IgD-negative memory B cell (primary cell): ENCODE data around the gene ANKDD1B. TPM values are rescaled to one million over a fixed set of nuclear protein-coding genes. Genes with fewer than 3 reads are reported as not detected.

Experiments used
- H3K27ac Mint-ChIP-seq, 3 donors: one replicate each; pipeline ENCODE4 v1.8.0; 2020 to 2022; ENCODE audit warnings: mild to moderate bottlenecking in 3 of 3, mixed read lengths in 3 of 3, moderate library complexity in 1 of 3
- H3K27me3 Mint-ChIP-seq: one replicate; pipeline ENCODE4 v1.8.0; 2021; ENCODE audit warnings: mixed read lengths
- H3K36me3 Mint-ChIP-seq: one replicate; pipeline ENCODE4 v1.8.0; 2020; ENCODE audit warnings: mild to moderate bottlenecking, mixed read lengths
- H3K4me1 Mint-ChIP-seq, 3 donors: one replicate each; pipeline ENCODE4 v1.8.0; 2020 to 2022; ENCODE audit warnings: mixed read lengths in 3 of 3, mild to moderate bottlenecking in 1 of 3
- H3K4me3 Mint-ChIP-seq, 4 donors: one replicate each; pipeline ENCODE4 v1.8.0; 2020 to 2022; ENCODE audit warnings: mild to moderate bottlenecking in 4 of 4, mixed read lengths in 4 of 4, moderate library complexity in 3 of 4
- H3K9me3 Mint-ChIP-seq, 3 donors: one replicate each; pipeline ENCODE4 v1.8.0; 2020 to 2021; ENCODE audit warnings: mixed read lengths in 3 of 3, mild to moderate bottlenecking in 1 of 3
- polyA plus RNA-seq: library from polyadenylated mRNA; unstranded; fragments of 300-500 nt; fragmentation: Illumina TruSeq; gene quantifications from one replicate; pipeline ENCODE4 v1.2.3, GENCODE V29; 2021

ANKDD1B gene
- polyA plus RNA-seq, 1 donor from 2014 or later = 0.15 TPM

GRCh38 chr5:75662061-75662460 lies 50.8 kb downstream of the ANKDD1B start:
- peaks cover 2% of the 10 kb centered on the region for H3K27me3 Mint-ChIP-seq
- H3K27ac Mint-ChIP-seq = no peak overlapping the region
- H3K4me3 Mint-ChIP-seq = no peak overlapping the region
- no peaks in the 10 kb centered on the region for H3K9me3 Mint-ChIP-seq
- peaks cover 0 to 2% (median 0%) of the 10 kb centered on the region in 3 donors for H3K4me1 Mint-ChIP-seq
- no peaks in the 10 kb centered on the region for H3K36me3 Mint-ChIP-seq

GRCh38 chr5:75663579-75664284 lies 52.5 kb downstream of the ANKDD1B start:
- Mint-ChIP-seq H3K4me3 (no peak overlapping the region), H3K9me3 (no peaks in the 10 kb centered on the region), H3K36me3 (no peaks in the 10 kb centered on the region), H3K4me1 (peaks cover 0 to 6% (median 0%) of the 10 kb centered on the region in 3 donors), H3K27me3 (no peaks in the 10 kb centered on the region), H3K27ac (no peak overlapping the region)

- no peak overlapping the region for H3K4me3 Mint-ChIP-seq
- no peaks in the 10 kb centered on the region for H3K9me3 Mint-ChIP-seq
- peaks cover 0 to 13% (median 2%) of the 10 kb centered on the region in 3 donors for H3K4me1 Mint-ChIP-seq
- no peak overlapping the region for H3K27ac Mint-ChIP-seq
- H3K36me3 Mint-ChIP-seq = no peaks in the 10 kb centered on the region
- no peaks in the 10 kb centered on the region for H3K27me3 Mint-ChIP-seq
These were observed 53.7 kb downstream of the ANKDD1B start for GRCh38 chr5:75664979-75665378.

- no peak overlapping the region for H3K27ac Mint-ChIP-seq
- H3K27me3 Mint-ChIP-seq = no peaks in the 10 kb centered on the region
- no peaks in the 10 kb centered on the region for H3K9me3 Mint-ChIP-seq
- H3K4me3 Mint-ChIP-seq = no peak overlapping the region
- no peaks in the 10 kb centered on the region for H3K36me3 Mint-ChIP-seq
- peaks cover 0 to 11% (median 2%) of the 10 kb centered on the region in 3 donors for H3K4me1 Mint-ChIP-seq
These were observed 55.5 kb downstream of the ANKDD1B start for GRCh38 chr5:75666801-75667200.

- H3K9me3 Mint-ChIP-seq = no peaks in the 10 kb centered on the region
- H3K4me1 Mint-ChIP-seq = peaks cover 0 to 11% (median 2%) of the 10 kb centered on the region in 3 donors
- no peak overlapping the region for H3K4me3 Mint-ChIP-seq
- H3K27ac Mint-ChIP-seq = no peak overlapping the region
- no peaks in the 10 kb centered on the region for H3K27me3 Mint-ChIP-seq
- no peaks in the 10 kb centered on the region for H3K36me3 Mint-ChIP-seq
These were observed 56.3 kb downstream of the ANKDD1B start for GRCh38 chr5:75667586-75667985.

- peak overlapping the region in 3 of 4 donors; percentile 79 to 88 (median 81) for H3K4me3 Mint-ChIP-seq
- no peaks in the 10 kb centered on the region for H3K9me3 Mint-ChIP-seq
- H3K36me3 Mint-ChIP-seq = peaks cover 3% of the 10 kb centered on the region
- H3K4me1 Mint-ChIP-seq = peaks cover 0 to 11% (median 2%) of the 10 kb centered on the region in 3 donors
- no peak overlapping the region for H3K27ac Mint-ChIP-seq
- no peaks in the 10 kb centered on the region for H3K27me3 Mint-ChIP-seq
These were observed 57.2 kb downstream of the ANKDD1B start for GRCh38 chr5:75668445-75668844.

GRCh38 chr5:75668977-75669689 lies 57.9 kb downstream of the ANKDD1B start:
- H3K4me1 Mint-ChIP-seq = peaks cover 0 to 11% (median 2%) of the 10 kb centered on the region in 3 donors
- peaks cover 4% of the 10 kb centered on the region for H3K36me3 Mint-ChIP-seq
- peak overlapping the region in 1 of 3 donors; percentile 83 for H3K27ac Mint-ChIP-seq
- H3K27me3 Mint-ChIP-seq = no peaks in the 10 kb centered on the region
- peak overlapping the region; percentile 23 to 88 (median 80) for H3K4me3 Mint-ChIP-seq
- no peaks in the 10 kb centered on the region for H3K9me3 Mint-ChIP-seq

GRCh38 chr5:75670577-75670976 lies 59.3 kb downstream of the ANKDD1B start:
- no peak overlapping the region for H3K27ac Mint-ChIP-seq

GRCh38 chr5:75671506-75671905 lies 60.3 kb downstream of the ANKDD1B start:
- Mint-ChIP-seq H3K36me3 (peaks cover 4% of the 10 kb centered on the region), H3K27me3 (no peaks in the 10 kb centered on the region), H3K4me1 (peaks cover 0 to 11% (median 2%) of the 10 kb centered on the region in 3 donors), H3K4me3 (no peak overlapping the region), H3K27ac (peak overlapping the region in 1 of 3 donors; percentile 31), H3K9me3 (no peaks in the 10 kb centered on the region)

More at GRCh38 chr5:75670577-75670976, 59.3 kb downstream of the ANKDD1B start:
- Mint-ChIP-seq H3K4me1 (peaks cover 0 to 11% (median 2%) of the 10 kb centered on the region in 3 donors), H3K9me3 (no peaks in the 10 kb centered on the region), H3K36me3 (peaks cover 4% of the 10 kb centered on the region), H3K27me3 (no peaks in the 10 kb centered on the region), H3K4me3 (no peak overlapping the region)

- no peaks in the 10 kb centered on the region for H3K9me3 Mint-ChIP-seq
These were observed 61.4 kb downstream of the ANKDD1B start for GRCh38 chr5:75672616-75673015.

GRCh38 chr5:75675783-75676182 lies 64.5 kb downstream of the ANKDD1B start:
- peaks cover 0 to 2% (median 0%) of the 10 kb centered on the region in 3 donors for H3K4me1 Mint-ChIP-seq
- H3K9me3 Mint-ChIP-seq = no peaks in the 10 kb centered on the region
- no peak overlapping the region for H3K4me3 Mint-ChIP-seq
- H3K36me3 Mint-ChIP-seq = peaks cover 4% of the 10 kb centered on the region
- H3K27ac Mint-ChIP-seq = peak overlapping the region in 1 of 3 donors; percentile 73
- no peaks in the 10 kb centered on the region for H3K27me3 Mint-ChIP-seq

More at GRCh38 chr5:75672616-75673015, 61.4 kb downstream of the ANKDD1B start:
- Mint-ChIP-seq H3K4me1 (peaks cover 0 to 11% (median 2%) of the 10 kb centered on the region in 3 donors), H3K4me3 (peak overlapping the region in 1 of 4 donors; percentile 42), H3K27me3 (no peaks in the 10 kb centered on the region), H3K27ac (no peak overlapping the region), H3K36me3 (peaks cover 4% of the 10 kb centered on the region)

- H3K4me3 Mint-ChIP-seq = no peak overlapping the region
- H3K36me3 Mint-ChIP-seq = peaks cover 4% of the 10 kb centered on the region
- H3K27ac Mint-ChIP-seq = peak overlapping the region in 1 of 3 donors; percentile 16
- peaks cover 0 to 2% (median 2%) of the 10 kb centered on the region in 3 donors for H3K4me1 Mint-ChIP-seq
- H3K27me3 Mint-ChIP-seq = no peaks in the 10 kb centered on the region
- H3K9me3 Mint-ChIP-seq = no peaks in the 10 kb centered on the region
These were observed 66.4 kb downstream of the ANKDD1B start for GRCh38 chr5:75677607-75678006.

- Mint-ChIP-seq H3K4me3 (no peak overlapping the region), H3K36me3 (peaks cover 4% of the 10 kb centered on the region), H3K27ac (peak overlapping the region in 2 of 3 donors; percentile 1 to 16), H3K4me1 (peaks cover 0 to 2% (median 2%) of the 10 kb centered on the region in 3 donors), H3K27me3 (no peaks in the 10 kb centered on the region), H3K9me3 (no peaks in the 10 kb centered on the region)
These were observed 66.9 kb downstream of the ANKDD1B start for GRCh38 chr5:75678155-75678554.

- peaks cover 0 to 2% (median 2%) of the 10 kb centered on the region in 3 donors for H3K4me1 Mint-ChIP-seq
- no peaks in the 10 kb centered on the region for H3K9me3 Mint-ChIP-seq
- H3K27ac Mint-ChIP-seq = no peak overlapping the region
- H3K36me3 Mint-ChIP-seq = peaks cover 4% of the 10 kb centered on the region
- no peak overlapping the region for H3K4me3 Mint-ChIP-seq
- no peaks in the 10 kb centered on the region for H3K27me3 Mint-ChIP-seq
These were observed 70.0 kb downstream of the ANKDD1B start for GRCh38 chr5:75681125-75681830.

- Mint-ChIP-seq H3K27me3 (no peaks in the 10 kb centered on the region), H3K4me3 (no peak overlapping the region), H3K36me3 (peaks cover 4% of the 10 kb centered on the region), H3K4me1 (peaks cover 0 to 2% (median 0%) of the 10 kb centered on the region in 3 donors), H3K9me3 (no peaks in the 10 kb centered on the region), H3K27ac (no peak overlapping the region)
These were observed 73.9 kb downstream of the ANKDD1B start for GRCh38 chr5:75685141-75685540.
